HG02623 (cell line): ENCODE measurements around the gene DGKG.

Experiments used
- ATAC-seq: cut with Tn5 transposase; IDR thresholded peaks from one replicate; pipeline ENCODE4 v1.9.1; 2021; ENCODE audit warnings: moderate library complexity; ENCODE audit not compliant: unreplicated experiment

The DGKG gene

GRCh38 chr3:186151077-186151971, 210.7 kb downstream of the DGKG start:
- ATAC-seq = no peak

- ATAC-seq = no peak
Observed at GRCh38 chr3:186150041-186150830, 211.8 kb downstream of the DGKG start.

GRCh38 chr3:186149319-186149960, 212.6 kb downstream of the DGKG start:
- no peak for ATAC-seq

GRCh38 chr3:186144257-186144656, 217.8 kb downstream of the DGKG start:
- ATAC-seq = no peak

GRCh38 chr3:186143250-186143649, 218.8 kb downstream of the DGKG start:
- no peak for ATAC-seq

GRCh38 chr3:186142393-186142932, 219.6 kb downstream of the DGKG start:
- no peak for ATAC-seq

GRCh38 chr3:186141790-186142189, 220.2 kb downstream of the DGKG start:
- ATAC-seq = no peak

- no peak for ATAC-seq
Observed at GRCh38 chr3:186138272-186138981, 223.6 kb downstream of the DGKG start.

GRCh38 chr3:186137051-186137685, 224.9 kb downstream of the DGKG start:
- no peak for ATAC-seq

- ATAC-seq = no peak
Observed at GRCh38 chr3:186133980-186134379, 228.1 kb downstream of the DGKG start.

GRCh38 chr3:186132487-186132886, 229.5 kb downstream of the DGKG start:
- ATAC-seq = no peak

- no peak for ATAC-seq
Observed at GRCh38 chr3:186129206-186129605, 232.8 kb downstream of the DGKG start.

GRCh38 chr3:186128158-186128557, 233.9 kb downstream of the DGKG start:
- ATAC-seq = no peak

GRCh38 chr3:186127463-186127862, 234.6 kb downstream of the DGKG start:
- ATAC-seq = no peak

GRCh38 chr3:186125118-186125517, 236.9 kb downstream of the DGKG start:
- ATAC-seq = no peak

GRCh38 chr3:186124592-186124991, 237.4 kb downstream of the DGKG start:
- ATAC-seq = no peak

GRCh38 chr3:186123012-186123411, 239.0 kb downstream of the DGKG start:
- ATAC-seq = no peak

GRCh38 chr3:186121968-186122367, 240.1 kb downstream of the DGKG start:
- no peak for ATAC-seq

- ATAC-seq = no peak
Observed at GRCh38 chr3:186121278-186121677, 240.8 kb downstream of the DGKG start.

- no peak for ATAC-seq
Observed at GRCh38 chr3:186119499-186119898, 242.5 kb downstream of the DGKG start.
